HEK293 (cell line): ENCODE measurements around the gene COA4.

Experiments used
- KLF16 ChIP-seq: fragments of 450-650 bp; formaldehyde crosslinking; IDR thresholded peaks from 2 replicates; pipeline ENCODE4 v1.5.1; 2017; ENCODE audit warnings: missing biosample characterization, missing genetic modification characterization
- ZBTB8A ChIP-seq: fragments of 450-650 bp; formaldehyde crosslinking; IDR thresholded peaks from 2 replicates; pipeline ENCODE4 v1.5.1; 2016; ENCODE audit warnings: missing biosample characterization, missing genetic modification characterization
- ZFHX2 ChIP-seq: fragments of 450-650 bp; formaldehyde crosslinking; conservative IDR thresholded peaks from 2 replicates; pipeline ENCODE4 v1.5.1; 2016; ENCODE audit warnings: missing biosample characterization, missing genetic modification characterization
- TF ChIP-seq, protein P1 (sequence below): fragments of 450-650 bp; formaldehyde crosslinking; IDR thresholded peaks from 2 replicates; pipeline ENCODE4 v1.5.1; 2016; ENCODE audit warnings: missing biosample characterization, missing genetic modification characterization
- TF ChIP-seq, protein P2 (sequence below): fragments of 450-650 bp; formaldehyde crosslinking; IDR thresholded peaks from 2 replicates; pipeline ENCODE4 v1.5.1; 2017; ENCODE audit warnings: missing biosample characterization, missing genetic modification characterization
- TF ChIP-seq, protein P3 (sequence below): sonication (generic); formaldehyde crosslinking; IDR thresholded peaks from 2 replicates; pipeline ENCODE4 v1.8.1; 2022; ENCODE audit warnings: mild to moderate bottlenecking, moderate library complexity, missing genetic modification reagents

DNA sequence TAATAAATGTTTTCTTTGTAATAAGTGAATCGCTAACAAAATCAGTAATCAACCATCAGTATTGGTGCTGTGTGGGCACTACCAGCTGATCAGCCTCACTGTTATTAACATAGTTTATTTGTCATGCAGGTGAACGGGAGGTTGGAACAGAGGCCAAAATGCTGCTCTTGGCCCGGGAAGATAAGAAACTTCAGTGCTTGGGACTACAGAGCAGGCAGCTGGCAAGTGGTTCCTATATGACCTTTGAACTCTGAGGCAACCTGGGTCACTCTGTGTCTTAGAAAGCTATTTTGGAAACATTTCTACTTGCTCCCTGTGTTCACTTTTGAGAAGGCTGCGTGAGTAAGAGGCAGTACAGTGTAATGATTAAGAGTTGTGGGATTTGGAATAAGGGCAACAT, 37.6 kb upstream of the COA4 start:
- TF ChIP-seq, protein P1, sequence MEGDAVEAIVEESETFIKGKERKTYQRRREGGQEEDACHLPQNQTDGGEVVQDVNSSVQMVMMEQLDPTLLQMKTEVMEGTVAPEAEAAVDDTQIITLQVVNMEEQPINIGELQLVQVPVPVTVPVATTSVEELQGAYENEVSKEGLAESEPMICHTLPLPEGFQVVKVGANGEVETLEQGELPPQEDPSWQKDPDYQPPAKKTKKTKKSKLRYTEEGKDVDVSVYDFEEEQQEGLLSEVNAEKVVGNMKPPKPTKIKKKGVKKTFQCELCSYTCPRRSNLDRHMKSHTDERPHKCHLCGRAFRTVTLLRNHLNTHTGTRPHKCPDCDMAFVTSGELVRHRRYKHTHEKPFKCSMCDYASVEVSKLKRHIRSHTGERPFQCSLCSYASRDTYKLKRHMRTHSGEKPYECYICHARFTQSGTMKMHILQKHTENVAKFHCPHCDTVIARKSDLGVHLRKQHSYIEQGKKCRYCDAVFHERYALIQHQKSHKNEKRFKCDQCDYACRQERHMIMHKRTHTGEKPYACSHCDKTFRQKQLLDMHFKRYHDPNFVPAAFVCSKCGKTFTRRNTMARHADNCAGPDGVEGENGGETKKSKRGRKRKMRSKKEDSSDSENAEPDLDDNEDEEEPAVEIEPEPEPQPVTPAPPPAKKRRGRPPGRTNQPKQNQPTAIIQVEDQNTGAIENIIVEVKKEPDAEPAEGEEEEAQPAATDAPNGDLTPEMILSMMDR, result no peak
- TF ChIP-seq, protein P2, sequence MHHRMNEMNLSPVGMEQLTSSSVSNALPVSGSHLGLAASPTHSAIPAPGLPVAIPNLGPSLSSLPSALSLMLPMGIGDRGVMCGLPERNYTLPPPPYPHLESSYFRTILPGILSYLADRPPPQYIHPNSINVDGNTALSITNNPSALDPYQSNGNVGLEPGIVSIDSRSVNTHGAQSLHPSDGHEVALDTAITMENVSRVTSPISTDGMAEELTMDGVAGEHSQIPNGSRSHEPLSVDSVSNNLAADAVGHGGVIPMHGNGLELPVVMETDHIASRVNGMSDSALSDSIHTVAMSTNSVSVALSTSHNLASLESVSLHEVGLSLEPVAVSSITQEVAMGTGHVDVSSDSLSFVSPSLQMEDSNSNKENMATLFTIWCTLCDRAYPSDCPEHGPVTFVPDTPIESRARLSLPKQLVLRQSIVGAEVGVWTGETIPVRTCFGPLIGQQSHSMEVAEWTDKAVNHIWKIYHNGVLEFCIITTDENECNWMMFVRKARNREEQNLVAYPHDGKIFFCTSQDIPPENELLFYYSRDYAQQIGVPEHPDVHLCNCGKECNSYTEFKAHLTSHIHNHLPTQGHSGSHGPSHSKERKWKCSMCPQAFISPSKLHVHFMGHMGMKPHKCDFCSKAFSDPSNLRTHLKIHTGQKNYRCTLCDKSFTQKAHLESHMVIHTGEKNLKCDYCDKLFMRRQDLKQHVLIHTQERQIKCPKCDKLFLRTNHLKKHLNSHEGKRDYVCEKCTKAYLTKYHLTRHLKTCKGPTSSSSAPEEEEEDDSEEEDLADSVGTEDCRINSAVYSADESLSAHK (tag by site-specific recombination), result no peak
- TF ChIP-seq ZBTB8A (no peak), ZFHX2 (no peak), KLF16 (tag by site-specific recombination) (no peak)
- TF ChIP-seq, protein P3, sequence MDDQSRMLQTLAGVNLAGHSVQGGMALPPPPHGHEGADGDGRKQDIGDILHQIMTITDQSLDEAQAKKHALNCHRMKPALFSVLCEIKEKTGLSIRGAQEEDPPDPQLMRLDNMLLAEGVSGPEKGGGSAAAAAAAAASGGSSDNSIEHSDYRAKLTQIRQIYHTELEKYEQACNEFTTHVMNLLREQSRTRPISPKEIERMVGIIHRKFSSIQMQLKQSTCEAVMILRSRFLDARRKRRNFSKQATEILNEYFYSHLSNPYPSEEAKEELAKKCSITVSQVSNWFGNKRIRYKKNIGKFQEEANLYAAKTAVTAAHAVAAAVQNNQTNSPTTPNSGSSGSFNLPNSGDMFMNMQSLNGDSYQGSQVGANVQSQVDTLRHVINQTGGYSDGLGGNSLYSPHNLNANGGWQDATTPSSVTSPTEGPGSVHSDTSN (CRISPR knock-in tag), result no peak
